HK-2 (cell line): ENCODE data around the gene MPDU1.
A peak's percentile ranks its signal among the peaks of the same experiment; 100 is the strongest.

ENCODE experiments used
- DNase-seq: peaks from one replicate; pipeline ENCODE4 v3.0.0-alpha.2; 2018; ENCODE audit not compliant: unreplicated experiment

MPDU1 gene

GRCh38 chr17:7583253-7584109, at the start of gene MPDU1:
Gene MPDU1, plus strand, starts transcription at chr17:7583852. Its CDS starts 11 bp downstream, at chr17:7583863.
- DNase-seq: peak; percentile 97

- no peak for DNase-seq
Observed at GRCh38 chr17:7538050-7538449, 45.6 kb upstream of the MPDU1 start.

- DNase-seq: peak; percentile 25
Observed at GRCh38 chr17:7538891-7539545, 44.6 kb upstream of the MPDU1 start.

- no peak for DNase-seq
Observed at GRCh38 chr17:7541074-7541621, 42.5 kb upstream of the MPDU1 start.

- DNase-seq: no peak
Observed at GRCh38 chr17:7544911-7545310, 38.7 kb upstream of the MPDU1 start.

GRCh38 chr17:7548585-7549400, 34.9 kb upstream of the MPDU1 start, which contains the start of gene TNFSF12:
Gene TNFSF12, plus strand, starts transcription at chr17:7549058. Its CDS starts 96 bp downstream, at chr17:7549154.
- no peak for DNase-seq

- no peak for DNase-seq
Observed at GRCh38 chr17:7549401-7550055, 34.1 kb upstream of the MPDU1 start.

GRCh38 chr17:7550344-7550743, 33.3 kb upstream of the MPDU1 start:
- DNase-seq: no peak

- no peak for DNase-seq
Observed at GRCh38 chr17:7551396-7551795, 32.3 kb upstream of the MPDU1 start.

- no peak for DNase-seq
Observed at GRCh38 chr17:7552621-7553051, 31.0 kb upstream of the MPDU1 start.

- no peak for DNase-seq
Observed at GRCh38 chr17:7553356-7553755, 30.3 kb upstream of the MPDU1 start.

GRCh38 chr17:7555320-7555948, 28.2 kb upstream of the MPDU1 start:
- DNase-seq: no peak

- DNase-seq: no peak
Observed at GRCh38 chr17:7556627-7557026, 27.0 kb upstream of the MPDU1 start.

GRCh38 chr17:7557147-7557764, 26.4 kb upstream of the MPDU1 start:
- no peak for DNase-seq

- DNase-seq: peak; percentile 89
Observed at GRCh38 chr17:7557775-7558543, 25.7 kb upstream of the MPDU1 start.

- DNase-seq: no peak
Observed at GRCh38 chr17:7558544-7559319, 24.9 kb upstream of the MPDU1 start, which contains the start of gene TNFSF13. Gene TNFSF13, plus strand, starts transcription at chr17:7558750. Its CDS starts 290 bp downstream, at chr17:7559040.

- no peak for DNase-seq
Observed at GRCh38 chr17:7559320-7560171, 24.1 kb upstream of the MPDU1 start.
